GM13976 (cell line): ENCODE data around the gene CD164.

Experiments used
- DNase-seq: peaks from one replicate; pipeline ENCODE4 v3.0.0; 2012; ENCODE audit warnings: low spot score
- in situ Hi-C: fragments of 300-500 bp; cut with MboI; formaldehyde crosslinking; loops from one replicate; pipeline ENCODE4 v1.12.0; 2022; ENCODE audit warnings: low sequenced_read_pairs, mixed read lengths, inconsistent platforms; ENCODE audit not compliant: unreplicated experiment
- TF ChIP-seq, protein P1 (sequence below): IDR thresholded peaks from 2 replicates; pipeline ENCODE4 v1.5.1; 2012; ENCODE audit warnings: borderline replicate concordance, mild to moderate bottlenecking; ENCODE audit not compliant: insufficient read depth; ENCODE audit errors: extremely low read depth, missing control alignments, control extremely low read depth

Gene CD164

GRCh38 chr6:109381747-109382575 lies at the start of gene CD164:
TSS of gene CD164 (minus strand) at chr6:109382467. CDS start at chr6:109382378, 89 bp downstream.
- TF ChIP-seq, protein P1, sequence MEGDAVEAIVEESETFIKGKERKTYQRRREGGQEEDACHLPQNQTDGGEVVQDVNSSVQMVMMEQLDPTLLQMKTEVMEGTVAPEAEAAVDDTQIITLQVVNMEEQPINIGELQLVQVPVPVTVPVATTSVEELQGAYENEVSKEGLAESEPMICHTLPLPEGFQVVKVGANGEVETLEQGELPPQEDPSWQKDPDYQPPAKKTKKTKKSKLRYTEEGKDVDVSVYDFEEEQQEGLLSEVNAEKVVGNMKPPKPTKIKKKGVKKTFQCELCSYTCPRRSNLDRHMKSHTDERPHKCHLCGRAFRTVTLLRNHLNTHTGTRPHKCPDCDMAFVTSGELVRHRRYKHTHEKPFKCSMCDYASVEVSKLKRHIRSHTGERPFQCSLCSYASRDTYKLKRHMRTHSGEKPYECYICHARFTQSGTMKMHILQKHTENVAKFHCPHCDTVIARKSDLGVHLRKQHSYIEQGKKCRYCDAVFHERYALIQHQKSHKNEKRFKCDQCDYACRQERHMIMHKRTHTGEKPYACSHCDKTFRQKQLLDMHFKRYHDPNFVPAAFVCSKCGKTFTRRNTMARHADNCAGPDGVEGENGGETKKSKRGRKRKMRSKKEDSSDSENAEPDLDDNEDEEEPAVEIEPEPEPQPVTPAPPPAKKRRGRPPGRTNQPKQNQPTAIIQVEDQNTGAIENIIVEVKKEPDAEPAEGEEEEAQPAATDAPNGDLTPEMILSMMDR, result no peak
- in situ Hi-C loops, result loop anchor here (10.0 kb wide), 2 partner anchors 197 to 287 kb away; partner anchors contain the start of genes CEP57L1 and SESN1
- DNase-seq, result peak; percentile 95

GRCh38 chr6:109429496-109429895 lies 47.2 kb upstream of the CD164 start:
- TF ChIP-seq, protein P1, result no peak
- DNase-seq, result no peak
- in situ Hi-C loops, result no loop called here

GRCh38 chr6:109428889-109429477 lies 46.7 kb upstream of the CD164 start:
- in situ Hi-C loops, result no loop called here
- TF ChIP-seq, protein P1, result no peak
- DNase-seq, result no peak

DNA sequence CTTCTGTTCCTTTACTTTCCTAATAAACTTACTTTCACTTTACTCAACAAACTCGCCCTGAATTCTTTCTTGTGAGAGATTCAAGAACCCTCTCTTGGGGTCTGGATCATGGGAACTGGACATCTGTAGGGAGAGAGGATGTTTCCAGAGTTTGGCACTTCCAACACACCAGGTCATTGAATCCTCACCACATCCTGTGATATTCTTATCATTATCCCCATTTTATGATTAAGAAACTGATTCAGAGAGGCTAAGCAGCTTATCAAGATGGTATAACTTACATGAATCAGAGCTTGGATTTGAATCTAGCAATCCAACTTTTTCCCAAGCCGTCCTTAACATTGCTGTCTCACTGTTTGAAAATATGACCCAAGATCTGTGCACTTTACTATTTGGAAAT lies 42.7 kb upstream of the CD164 start:
- no peak for DNase-seq
- in situ Hi-C loops, result no loop called here
- TF ChIP-seq, protein P1, result no peak

DNA sequence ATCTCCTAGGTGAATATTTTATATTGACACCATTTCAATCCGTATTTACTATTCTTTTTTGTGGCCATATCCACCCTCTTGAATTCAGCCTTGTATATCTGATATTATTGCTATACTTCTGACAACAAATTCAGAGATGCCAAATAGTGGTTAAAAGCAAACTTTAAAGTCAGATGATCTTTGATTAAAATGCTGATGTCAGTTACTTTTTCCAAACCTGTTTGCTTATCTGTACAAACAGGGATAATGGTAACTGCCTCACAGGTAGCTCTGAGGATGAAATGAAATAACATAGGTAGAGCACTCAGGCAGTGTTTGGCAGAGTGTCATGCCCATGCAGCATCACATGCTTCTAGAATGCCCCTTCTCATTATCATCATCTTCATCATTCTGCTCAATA lies 38.9 kb upstream of the CD164 start:
- TF ChIP-seq, protein P1, result no peak
- no peak for DNase-seq
- in situ Hi-C loops, result no loop called here

GRCh38 chr6:109420751-109421150 lies 38.5 kb upstream of the CD164 start:
- in situ Hi-C loops, result no loop called here
- TF ChIP-seq, protein P1, result no peak
- DNase-seq, result no peak
